Osteocyte (in vitro differentiated cells): ENCODE results near the gene CNNM2. TPM values are rescaled to one million over a fixed set of nuclear protein-coding genes. Genes with fewer than 3 reads are reported as not detected.

Experiments used
- DNase-seq: peaks from one replicate; pipeline ENCODE4 v3.0.0; 2021; ENCODE audit warnings: mixed read lengths; ENCODE audit not compliant: unreplicated experiment; ENCODE audit errors: extremely low spot score
- H3K27ac Mint-ChIP-seq: one replicate; pipeline ENCODE4 v1.8.0; 2021; ENCODE audit warnings: mild to moderate bottlenecking, mixed read lengths; ENCODE audit not compliant: unreplicated experiment
- H3K27me3 Mint-ChIP-seq: one replicate; pipeline ENCODE4 v1.8.0; 2021; ENCODE audit warnings: mixed read lengths; ENCODE audit not compliant: unreplicated experiment
- H3K36me3 Mint-ChIP-seq: one replicate; pipeline ENCODE4 v1.8.0; 2021; ENCODE audit warnings: mixed read lengths; ENCODE audit not compliant: unreplicated experiment
- H3K4me1 Mint-ChIP-seq: one replicate; pipeline ENCODE4 v1.8.0; 2021; ENCODE audit warnings: mixed read lengths; ENCODE audit not compliant: unreplicated experiment
- H3K4me3 Mint-ChIP-seq: one replicate; pipeline ENCODE4 v1.8.0; 2021; ENCODE audit warnings: mild to moderate bottlenecking, moderate library complexity, mixed read lengths; ENCODE audit not compliant: unreplicated experiment
- H3K9me3 Mint-ChIP-seq: one replicate; pipeline ENCODE4 v1.8.0; 2021; ENCODE audit warnings: mixed read lengths; ENCODE audit not compliant: unreplicated experiment
- total RNA-seq: library from RNA; stranded (reverse); gene quantifications from 2 replicates; pipeline ENCODE4 v1.2.1, GENCODE V29; 2021
- TF ChIP-seq, protein P1 (sequence below): fragments of 200-600 bp; sonication (generic); IDR thresholded peaks from 2 replicates; pipeline ENCODE4 v1.5.0; 2021; ENCODE audit warnings: antibody characterized with exemption, mild to moderate bottlenecking, moderate library complexity

Gene CNNM2
- total RNA-seq, 1 donor from 2014 or later = 11.7 TPM

DNA sequence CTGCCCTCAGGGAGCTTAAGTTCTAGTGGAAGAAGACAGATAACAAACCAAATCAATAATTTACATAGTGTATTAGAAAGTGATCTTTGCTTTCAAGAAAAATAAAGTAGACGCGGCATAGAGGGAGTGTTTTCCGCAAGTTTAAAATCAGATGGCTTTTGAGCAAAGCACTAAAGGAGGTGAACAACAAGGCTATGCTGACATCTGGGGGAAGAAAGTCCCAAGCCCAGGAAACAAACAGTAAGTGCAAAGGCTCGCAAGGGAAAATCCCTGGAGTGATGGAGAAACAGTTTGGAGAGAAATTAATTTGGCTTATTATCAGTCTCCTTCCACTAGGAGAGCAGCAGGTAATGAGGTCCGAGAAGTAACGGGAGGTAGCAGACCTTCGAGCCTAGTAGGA lies 1.9 kb upstream of the CNNM2 start:
- Mint-ChIP-seq H3K4me3 (peak overlapping the region; percentile 88), H3K27ac (no peak overlapping the region), H3K36me3 (no peaks in the 10 kb centered on the region), H3K27me3 (peaks cover 23% of the 10 kb centered on the region), H3K4me1 (peaks cover 33% of the 10 kb centered on the region), H3K9me3 (no peaks in the 10 kb centered on the region)
- DNase-seq = no peak
- TF ChIP-seq, protein P1, sequence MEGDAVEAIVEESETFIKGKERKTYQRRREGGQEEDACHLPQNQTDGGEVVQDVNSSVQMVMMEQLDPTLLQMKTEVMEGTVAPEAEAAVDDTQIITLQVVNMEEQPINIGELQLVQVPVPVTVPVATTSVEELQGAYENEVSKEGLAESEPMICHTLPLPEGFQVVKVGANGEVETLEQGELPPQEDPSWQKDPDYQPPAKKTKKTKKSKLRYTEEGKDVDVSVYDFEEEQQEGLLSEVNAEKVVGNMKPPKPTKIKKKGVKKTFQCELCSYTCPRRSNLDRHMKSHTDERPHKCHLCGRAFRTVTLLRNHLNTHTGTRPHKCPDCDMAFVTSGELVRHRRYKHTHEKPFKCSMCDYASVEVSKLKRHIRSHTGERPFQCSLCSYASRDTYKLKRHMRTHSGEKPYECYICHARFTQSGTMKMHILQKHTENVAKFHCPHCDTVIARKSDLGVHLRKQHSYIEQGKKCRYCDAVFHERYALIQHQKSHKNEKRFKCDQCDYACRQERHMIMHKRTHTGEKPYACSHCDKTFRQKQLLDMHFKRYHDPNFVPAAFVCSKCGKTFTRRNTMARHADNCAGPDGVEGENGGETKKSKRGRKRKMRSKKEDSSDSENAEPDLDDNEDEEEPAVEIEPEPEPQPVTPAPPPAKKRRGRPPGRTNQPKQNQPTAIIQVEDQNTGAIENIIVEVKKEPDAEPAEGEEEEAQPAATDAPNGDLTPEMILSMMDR = no peak

DNA sequence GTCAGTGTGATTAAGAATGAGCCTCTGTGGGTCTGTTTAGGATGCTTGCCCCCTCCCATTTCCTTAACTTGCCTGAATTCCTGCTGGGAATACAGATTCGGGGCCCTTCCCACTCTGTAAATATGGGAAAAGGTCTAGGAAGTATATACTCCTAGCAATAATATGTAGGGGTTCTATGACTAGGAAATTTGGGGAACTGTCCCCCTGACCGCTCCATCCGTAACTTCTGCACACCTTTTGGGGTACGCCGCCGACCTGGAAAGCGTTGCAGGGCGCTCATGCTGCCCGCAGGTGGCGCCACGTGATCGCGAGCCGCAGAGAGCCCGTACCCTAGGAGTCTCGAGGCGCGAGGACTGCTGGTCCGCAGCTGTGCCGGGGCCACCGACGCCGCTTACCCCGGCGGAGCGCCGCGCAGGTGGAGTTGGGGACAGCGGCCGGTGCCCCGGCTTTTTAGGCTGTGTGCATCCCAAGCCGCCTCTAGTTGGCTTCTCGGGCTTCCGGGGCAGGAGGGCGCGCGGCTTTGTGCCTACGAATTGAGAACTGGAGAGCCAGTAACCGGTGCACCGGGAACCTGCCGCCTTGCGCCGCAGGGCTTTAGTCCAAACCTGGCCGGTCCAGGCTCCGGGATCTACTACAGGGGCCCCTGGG lies 656 bp upstream of the CNNM2 start:
- TF ChIP-seq, protein P1 = peak; percentile 100
- H3K27me3 Mint-ChIP-seq = peaks cover 19% of the 10 kb centered on the region
- H3K27ac Mint-ChIP-seq = peak overlapping the region; percentile 90
- H3K4me3 Mint-ChIP-seq = peak overlapping the region; percentile 88
- H3K4me1 Mint-ChIP-seq = peaks cover 45% of the 10 kb centered on the region
- H3K9me3 Mint-ChIP-seq = no peaks in the 10 kb centered on the region
- DNase-seq = peak; percentile 94
- peaks cover 3% of the 10 kb centered on the region for H3K36me3 Mint-ChIP-seq

DNA sequence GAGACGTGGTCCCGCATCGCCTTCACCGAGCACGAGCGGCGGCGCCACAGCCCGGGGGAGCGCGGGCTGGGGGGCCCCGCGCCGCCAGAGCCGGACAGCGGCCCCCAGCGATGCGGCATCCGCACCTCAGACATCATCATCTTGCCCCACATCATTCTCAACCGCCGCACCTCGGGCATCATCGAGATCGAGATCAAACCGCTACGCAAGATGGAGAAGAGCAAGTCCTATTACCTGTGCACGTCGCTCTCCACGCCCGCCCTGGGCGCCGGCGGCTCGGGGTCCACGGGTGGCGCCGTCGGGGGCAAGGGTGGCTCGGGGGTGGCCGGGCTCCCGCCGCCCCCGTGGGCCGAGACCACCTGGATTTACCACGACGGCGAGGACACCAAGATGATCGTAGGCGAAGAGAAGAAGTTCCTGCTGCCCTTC lies 737 bp downstream of the CNNM2 start:
- TF ChIP-seq, protein P1 = no peak
- Mint-ChIP-seq H3K4me1 (peaks cover 51% of the 10 kb centered on the region), H3K27ac (no peak overlapping the region), H3K27me3 (peaks cover 13% of the 10 kb centered on the region), H3K9me3 (no peaks in the 10 kb centered on the region), H3K36me3 (peaks cover 4% of the 10 kb centered on the region), H3K4me3 (peak overlapping the region; percentile 88)
- DNase-seq = no peak

DNA sequence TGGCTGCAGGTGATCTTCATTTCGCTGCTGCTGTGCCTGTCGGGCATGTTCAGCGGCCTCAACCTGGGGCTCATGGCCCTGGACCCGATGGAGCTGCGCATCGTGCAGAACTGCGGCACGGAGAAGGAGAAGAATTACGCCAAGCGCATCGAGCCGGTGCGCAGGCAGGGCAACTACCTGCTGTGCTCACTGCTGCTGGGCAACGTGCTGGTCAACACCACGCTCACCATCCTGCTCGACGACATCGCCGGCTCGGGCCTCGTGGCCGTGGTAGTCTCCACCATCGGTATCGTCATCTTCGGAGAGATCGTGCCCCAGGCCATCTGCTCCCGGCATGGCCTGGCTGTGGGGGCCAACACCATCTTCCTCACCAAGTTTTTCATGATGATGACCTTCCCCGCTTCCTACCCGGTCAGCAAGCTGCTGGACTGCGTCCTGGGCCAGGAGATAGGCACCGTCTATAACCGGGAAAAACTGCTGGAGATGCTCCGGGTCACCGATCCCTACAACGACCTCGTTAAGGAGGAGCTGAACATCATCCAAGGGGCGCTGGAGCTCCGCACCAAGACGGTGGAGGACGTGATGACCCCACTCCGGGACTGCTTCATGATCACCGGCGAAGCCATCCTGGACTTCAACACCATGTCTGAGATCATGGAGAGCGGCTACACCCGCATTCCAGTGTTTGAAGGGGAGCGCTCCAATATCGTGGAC lies 1.3 kb downstream of the CNNM2 start:
- Mint-ChIP-seq H3K36me3 (peaks cover 4% of the 10 kb centered on the region), H3K4me3 (peak overlapping the region; percentile 88), H3K27ac (no peak overlapping the region), H3K4me1 (peaks cover 51% of the 10 kb centered on the region), H3K9me3 (no peaks in the 10 kb centered on the region), H3K27me3 (peaks cover 10% of the 10 kb centered on the region)
- TF ChIP-seq, protein P1 = no peak
- no peak for DNase-seq

DNA sequence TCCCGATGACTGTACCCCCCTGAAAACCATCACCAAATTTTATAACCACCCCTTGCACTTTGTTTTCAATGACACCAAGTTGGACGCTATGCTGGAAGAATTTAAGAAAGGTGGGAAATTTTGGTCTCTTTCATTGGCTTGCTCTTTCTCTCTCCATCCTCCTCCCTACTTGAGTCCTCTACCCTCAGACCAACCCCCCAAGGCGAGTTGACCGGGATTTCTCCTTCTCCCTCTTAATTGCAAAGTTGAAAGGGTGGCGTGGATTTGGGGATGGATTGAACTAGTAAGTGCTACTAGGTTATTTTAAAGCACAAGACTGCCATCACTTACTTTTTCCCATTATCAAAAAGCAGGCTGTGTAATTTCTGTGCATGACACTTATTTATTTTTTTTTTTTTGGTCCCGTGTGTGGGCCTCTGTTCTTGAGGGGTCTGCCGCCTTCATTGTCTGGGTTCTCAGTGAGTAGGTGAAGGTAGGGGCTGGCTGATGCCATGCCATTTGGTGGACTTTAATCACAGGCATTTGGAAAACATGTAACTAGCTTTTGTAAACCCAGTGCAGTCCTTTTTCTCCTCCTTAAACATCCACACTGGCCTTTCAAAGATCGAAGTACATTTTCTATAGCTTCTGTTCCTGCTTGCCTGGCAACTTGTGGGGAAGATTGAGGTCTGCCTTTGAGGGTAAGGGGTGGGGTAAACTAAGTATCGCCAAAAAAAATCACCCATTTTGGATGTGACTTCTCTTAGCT lies 2.1 kb downstream of the CNNM2 start:
- Mint-ChIP-seq H3K27me3 (peaks cover 6% of the 10 kb centered on the region), H3K36me3 (peaks cover 4% of the 10 kb centered on the region), H3K4me3 (peak overlapping the region; percentile 88), H3K9me3 (no peaks in the 10 kb centered on the region), H3K4me1 (peaks cover 51% of the 10 kb centered on the region), H3K27ac (no peak overlapping the region)
- TF ChIP-seq, protein P1 = no peak
- no peak for DNase-seq
